Hepatocyte (in vitro differentiated cells): ENCODE measurements around the gene MBP. TPM values are rescaled to one million over a fixed set of nuclear protein-coding genes. Genes with fewer than 3 reads are reported as not detected.

Source experiments
- DNase-seq: peaks from one replicate; pipeline ENCODE4 v3.0.0-alpha.2; 2016; ENCODE audit warnings: low spot score
- H2AFZ ChIP-seq: fragments of 200-600 bp; sonication (generic); 2 replicates; pipeline ENCODE4 v1.6.0; 2016; ENCODE audit warnings: antibody characterized with exemption, mild to moderate bottlenecking
- H3K27ac ChIP-seq: fragments of 200-600 bp; sonication (generic); 2 replicates; pipeline ENCODE4 v1.5.1; 2016; ENCODE audit warnings: mild to moderate bottlenecking
- H3K27me3 ChIP-seq: fragments of 200-600 bp; sonication (generic); 2 replicates; pipeline ENCODE4 v1.6.1; 2016
- H3K36me3 ChIP-seq: fragments of 200-600 bp; sonication (generic); replicated peaks from 2 replicates; pipeline ENCODE4 v1.5.1; 2016; ENCODE audit warnings: low read depth; ENCODE audit not compliant: insufficient read depth
- H3K4me1 ChIP-seq: fragments of 200-600 bp; sonication (generic); 2 replicates; pipeline ENCODE4 v1.5.1; 2016; ENCODE audit warnings: mild to moderate bottlenecking, moderate library complexity; ENCODE audit not compliant: insufficient read depth
- H3K4me2 ChIP-seq: fragments of 200-600 bp; sonication (generic); 2 replicates; pipeline ENCODE4 v1.6.0; 2016
- H3K4me3 ChIP-seq: fragments of 200-600 bp; sonication (generic); 2 replicates; pipeline ENCODE4 v1.5.1; 2016; ENCODE audit warnings: mild to moderate bottlenecking
- H3K79me2 ChIP-seq: fragments of 200-600 bp; sonication (generic); 2 replicates; pipeline ENCODE4 v1.6.0; 2017; ENCODE audit warnings: mild to moderate bottlenecking
- H3K9me2 ChIP-seq: fragments of 200-600 bp; sonication (generic); replicated peaks from 2 replicates; pipeline ENCODE4 v1.6.0; 2017; ENCODE audit warnings: mild to moderate bottlenecking; ENCODE audit not compliant: insufficient read depth
- H3K9me3 ChIP-seq: fragments of 200-600 bp; sonication (generic); 2 replicates; pipeline ENCODE4 v1.5.1; 2016; ENCODE audit warnings: low read depth, mild to moderate bottlenecking
- H4K20me1 ChIP-seq: fragments of 200-600 bp; sonication (generic); 2 replicates; pipeline ENCODE4 v1.6.0; 2016; ENCODE audit warnings: mild to moderate bottlenecking; ENCODE audit not compliant: insufficient read depth, poor library complexity, severe bottlenecking
- EZH2 ChIP-seq: fragments of 200-600 bp; sonication (generic); IDR thresholded peaks from 2 replicates; pipeline ENCODE4 v1.6.1; 2016; ENCODE audit warnings: antibody characterized with exemption, mild to moderate bottlenecking, borderline replicate concordance
- EZH2phosphoT487 ChIP-seq: fragments of 200-600 bp; sonication (generic); IDR thresholded peaks from one replicate; pipeline ENCODE4 v1.6.1; 2018; ENCODE audit warnings: antibody characterized with exemption, mild to moderate bottlenecking, low read depth, moderate library complexity; ENCODE audit not compliant: unreplicated experiment, severe bottlenecking
- WGBS: methylation state at CpG from one replicate; pipeline ENCODE4 v1.1.6; 2016; ENCODE audit warnings: low lambda C conversion rate; ENCODE audit errors: missing lambda C conversion rate; 5-methylcytosine and 5-hydroxymethylcytosine counted together
- polyA plus RNA-seq: library from polyadenylated mRNA; unstranded; fragments of >200 nt; fragmentation: Nextera tagmentation; extraction: Ambion mirVana; gene quantifications from 2 replicates; pipeline ENCODE4 v1.2.1, GENCODE V29; 2016
- total RNA-seq: library from RNA; depleted of rRNA; stranded (reverse); fragments of >200 nt; gene quantifications from 2 replicates; pipeline ENCODE4 v1.2.3, GENCODE V29; 2014
- TF ChIP-seq, protein P1 (sequence below): fragments of 200-600 bp; sonication (generic); IDR thresholded peaks from 2 replicates; pipeline ENCODE4 v1.5.1; 2016; ENCODE audit warnings: antibody characterized with exemption, mild to moderate bottlenecking; ENCODE audit not compliant: poor library complexity

Gene MBP
- total and polyA plus RNA-seq, 2 experiments from 2014 or later = 21.6 to 22.1 TPM

DNA sequence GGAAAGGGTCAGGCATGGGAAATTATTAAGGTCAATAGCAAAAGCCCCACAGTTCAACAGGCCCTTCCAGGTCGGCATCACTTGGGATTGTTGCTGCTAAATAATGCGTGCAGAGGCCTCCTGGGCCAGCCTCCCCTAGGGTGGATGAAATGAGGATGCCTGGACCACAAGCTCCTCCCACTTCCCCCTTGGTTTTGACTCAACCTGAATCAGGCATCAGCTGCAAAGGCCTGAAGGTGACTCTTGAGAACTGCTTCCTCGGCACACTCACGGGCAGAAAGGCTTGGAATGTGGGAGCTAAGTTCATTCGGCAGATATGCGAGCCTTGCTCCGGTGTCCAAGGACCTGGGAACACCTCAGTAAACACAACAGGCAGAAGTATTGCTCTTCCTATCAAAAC lies 69.3 kb downstream of the MBP start:
- H3K27ac ChIP-seq = no peak overlapping the region
- peaks cover 13% of the 10 kb centered on the region for H3K4me1 ChIP-seq
- no peaks in the 10 kb centered on the region for H3K9me3 ChIP-seq
- no peak for TF ChIP-seq EZH2phosphoT487
- TF ChIP-seq, protein P1, sequence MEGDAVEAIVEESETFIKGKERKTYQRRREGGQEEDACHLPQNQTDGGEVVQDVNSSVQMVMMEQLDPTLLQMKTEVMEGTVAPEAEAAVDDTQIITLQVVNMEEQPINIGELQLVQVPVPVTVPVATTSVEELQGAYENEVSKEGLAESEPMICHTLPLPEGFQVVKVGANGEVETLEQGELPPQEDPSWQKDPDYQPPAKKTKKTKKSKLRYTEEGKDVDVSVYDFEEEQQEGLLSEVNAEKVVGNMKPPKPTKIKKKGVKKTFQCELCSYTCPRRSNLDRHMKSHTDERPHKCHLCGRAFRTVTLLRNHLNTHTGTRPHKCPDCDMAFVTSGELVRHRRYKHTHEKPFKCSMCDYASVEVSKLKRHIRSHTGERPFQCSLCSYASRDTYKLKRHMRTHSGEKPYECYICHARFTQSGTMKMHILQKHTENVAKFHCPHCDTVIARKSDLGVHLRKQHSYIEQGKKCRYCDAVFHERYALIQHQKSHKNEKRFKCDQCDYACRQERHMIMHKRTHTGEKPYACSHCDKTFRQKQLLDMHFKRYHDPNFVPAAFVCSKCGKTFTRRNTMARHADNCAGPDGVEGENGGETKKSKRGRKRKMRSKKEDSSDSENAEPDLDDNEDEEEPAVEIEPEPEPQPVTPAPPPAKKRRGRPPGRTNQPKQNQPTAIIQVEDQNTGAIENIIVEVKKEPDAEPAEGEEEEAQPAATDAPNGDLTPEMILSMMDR = no peak
- TF ChIP-seq EZH2 = no peak
- H3K4me2 ChIP-seq = no peak overlapping the region
- H4K20me1 ChIP-seq = no peaks in the 10 kb centered on the region
- no peaks in the 10 kb centered on the region for H3K27me3 ChIP-seq
- no peak overlapping the region for H3K4me3 ChIP-seq
- WGBS = 81% methylated on average over 7 of the region's 7 CpGs
- no peak for DNase-seq
- H3K9me2 ChIP-seq = no peaks in the 10 kb centered on the region
- no peaks in the 10 kb centered on the region for H3K36me3 ChIP-seq
- no peaks in the 10 kb centered on the region for H3K79me2 ChIP-seq
- no peak overlapping the region for H2AFZ ChIP-seq

DNA sequence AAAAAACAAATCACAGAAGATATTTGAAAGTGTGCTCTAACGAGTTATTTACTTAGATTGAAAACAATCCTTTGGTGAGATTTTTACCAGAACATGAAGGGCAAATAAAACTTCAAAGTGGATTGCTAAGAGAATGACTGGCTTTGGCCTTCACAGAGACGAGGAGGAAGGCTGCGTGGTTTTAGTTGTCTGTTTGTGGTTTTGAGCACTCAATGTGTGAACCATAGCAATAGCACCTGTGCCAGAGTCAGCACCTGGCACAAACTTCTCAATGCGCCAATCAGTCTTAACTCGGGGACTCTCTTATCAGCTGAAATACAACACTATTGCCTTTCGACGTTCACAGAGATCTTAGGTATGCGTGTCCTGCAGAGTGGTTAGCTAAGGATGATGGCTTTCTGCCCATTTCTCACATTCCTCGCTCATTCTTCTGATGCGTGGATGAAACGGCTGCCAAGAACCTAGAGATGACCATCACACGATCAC lies 70.0 kb downstream of the MBP start:
- H2AFZ ChIP-seq = no peak overlapping the region
- TF ChIP-seq EZH2phosphoT487 (no peak), EZH2 (no peak)
- TF ChIP-seq, protein P1 = no peak
- H3K4me3 ChIP-seq = no peak overlapping the region
- no peak for DNase-seq
- H4K20me1 ChIP-seq = no peaks in the 10 kb centered on the region
- peak overlapping the region; percentile 83 for H3K27ac ChIP-seq
- H3K79me2 ChIP-seq = no peaks in the 10 kb centered on the region
- H3K4me2 ChIP-seq = no peak overlapping the region
- no peaks in the 10 kb centered on the region for H3K27me3 ChIP-seq
- H3K9me3 ChIP-seq = no peaks in the 10 kb centered on the region
- peaks cover 8% of the 10 kb centered on the region for H3K4me1 ChIP-seq
- no peaks in the 10 kb centered on the region for H3K36me3 ChIP-seq
- H3K9me2 ChIP-seq = no peaks in the 10 kb centered on the region
- 82% methylated on average over 12 of the region's 12 CpGs for WGBS

DNA sequence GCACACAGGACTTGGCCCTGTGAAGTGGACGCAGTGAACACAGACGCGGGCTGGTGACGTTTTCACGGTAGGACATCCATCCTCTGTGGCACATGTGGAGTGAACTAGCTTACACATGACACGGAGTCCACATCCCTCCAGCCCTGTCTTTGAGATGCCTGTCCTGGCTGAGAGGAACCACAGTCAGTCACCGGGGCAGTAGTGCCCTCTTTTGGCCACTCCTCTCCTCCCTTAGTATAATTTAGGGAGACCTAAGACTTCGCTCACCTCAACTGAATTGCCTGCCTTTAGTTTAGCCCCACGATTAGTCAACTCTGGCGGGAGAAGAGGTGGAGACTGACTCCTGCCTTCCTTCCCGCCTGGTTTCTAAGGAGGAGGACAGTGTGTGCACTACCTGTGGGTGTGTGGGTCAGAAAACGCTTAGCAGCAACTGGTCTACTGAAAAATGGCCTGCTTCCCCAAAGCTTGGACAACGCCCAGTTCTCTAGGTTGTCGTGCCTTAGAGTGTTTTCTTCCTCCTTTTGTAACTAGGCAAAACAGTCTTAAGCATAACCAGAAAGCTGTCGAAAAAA lies 70.6 kb downstream of the MBP start:
- WGBS = 81% methylated on average over 15 of the region's 15 CpGs
- Histone ChIP-seq H3K4me1 (peaks cover 6% of the 10 kb centered on the region), H3K9me2 (no peaks in the 10 kb centered on the region), H3K4me2 (no peak overlapping the region), H3K4me3 (no peak overlapping the region), H2AFZ (no peak overlapping the region), H3K36me3 (no peaks in the 10 kb centered on the region), H3K79me2 (no peaks in the 10 kb centered on the region), H3K9me3 (no peaks in the 10 kb centered on the region), H4K20me1 (no peaks in the 10 kb centered on the region), H3K27me3 (no peaks in the 10 kb centered on the region), H3K27ac (peak overlapping the region; percentile 83)
- no peak for DNase-seq
- no peak for TF ChIP-seq EZH2
- no peak for TF ChIP-seq EZH2phosphoT487
- TF ChIP-seq, protein P1 = no peak
